ENCODE results near the gene ORAI2. TPM values are rescaled to one million over a fixed set of nuclear protein-coding genes. Genes with fewer than 3 reads are reported as not detected.

Gene ORAI2
- total and polyA plus RNA-seq, 2 of the 4 experiments (the other 2 are of a cell fraction): 52.0 to 58.3 TPM

DNA sequence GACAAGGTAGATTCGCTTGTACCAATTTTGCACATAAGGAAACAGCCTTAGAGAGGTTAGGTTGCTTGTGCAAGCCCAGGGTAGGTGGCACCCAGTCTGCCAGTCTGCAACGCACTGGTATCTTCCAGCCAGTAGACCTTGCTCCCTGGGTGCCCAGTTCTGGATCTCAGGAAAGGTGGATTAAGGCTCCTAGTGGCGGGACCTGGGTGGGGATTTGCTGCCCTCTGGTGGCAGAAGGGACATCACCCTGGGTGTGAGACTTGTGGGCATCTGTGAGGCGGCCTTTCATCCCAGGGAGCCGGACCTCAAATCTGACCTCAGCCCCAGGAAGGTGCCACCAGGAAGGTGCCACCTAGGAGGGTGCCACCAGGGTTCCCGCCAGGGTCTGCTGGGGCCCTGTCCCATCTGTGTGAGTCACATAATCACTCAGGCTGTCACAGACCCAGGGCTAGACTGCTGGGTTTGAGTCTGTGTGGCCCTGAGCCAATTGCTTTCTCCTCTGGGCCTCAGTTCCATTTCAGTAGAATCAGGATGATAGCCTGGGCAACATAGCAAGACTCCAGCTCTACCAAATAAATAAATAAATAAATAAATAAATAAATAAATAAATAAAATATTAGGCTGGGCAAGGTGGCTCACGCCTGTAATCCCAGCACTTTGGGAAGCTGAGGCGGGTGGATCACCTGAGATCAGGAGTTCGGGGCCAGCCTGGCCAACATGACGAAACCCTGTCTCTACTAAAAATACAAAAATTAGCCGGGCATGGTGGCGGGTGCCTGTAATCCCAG is 42.5 kb upstream of the ORAI2 start:
- peak overlapping the region; percentile 72 for H2AFZ ChIP-seq (replicated peaks; ENCODE audit: low read length, poor library complexity)
- H3K18ac ChIP-seq (ENCODE audit: low read depth, low read length): no peak overlapping the region
- H2AK9ac ChIP-seq (replicated peaks; ENCODE audit: low read depth, low read length, poor library complexity): peak overlapping the region; percentile 65
- intact Hi-C loops (cut with micrococcal nuclease) (loop anchor here (1.0 kb wide), 1 partner anchor 112 kb away; no protein-coding TSS in a partner anchor), dilution Hi-C loops (cut with HindIII; ENCODE audit: low sequenced_read_pairs, unreplicated experiment) (no loop called here), in situ Hi-C loops (cut with MboI; ENCODE audit: low sequenced_read_pairs) (loop anchor here (5.0 kb wide), 1 partner anchor 109 kb away; no protein-coding TSS in a partner anchor)
- ChIA-PET CTCF (no interaction called here), POLR2A (ENCODE audit: unreplicated experiment) (no interaction called here)
- H2BK120ac ChIP-seq (ENCODE audit: low read depth, low read length): no peak overlapping the region
- TF ChIP-seq SMC3 (IDR thresholded peaks at IDR 0.05; ENCODE audit: low read depth, low read length) (peak; percentile 84), NFE2L2 (IDR thresholded peaks at IDR 0.05; ENCODE audit: low read depth, low read length) (no peak), RAD21 (IDR thresholded peaks at IDR 0.05; ENCODE audit: low read length) (peak; percentile 81), MAZ (IDR thresholded peaks at IDR 0.05; ENCODE audit: borderline replicate concordance, low read depth, low read length) (peak; percentile 58; the same call in 1 of the 2 replicates), RFX5 (IDR thresholded peaks at IDR 0.05; ENCODE audit: low read depth, low read length) (no peak)
- TF ChIP-seq, protein P1, sequence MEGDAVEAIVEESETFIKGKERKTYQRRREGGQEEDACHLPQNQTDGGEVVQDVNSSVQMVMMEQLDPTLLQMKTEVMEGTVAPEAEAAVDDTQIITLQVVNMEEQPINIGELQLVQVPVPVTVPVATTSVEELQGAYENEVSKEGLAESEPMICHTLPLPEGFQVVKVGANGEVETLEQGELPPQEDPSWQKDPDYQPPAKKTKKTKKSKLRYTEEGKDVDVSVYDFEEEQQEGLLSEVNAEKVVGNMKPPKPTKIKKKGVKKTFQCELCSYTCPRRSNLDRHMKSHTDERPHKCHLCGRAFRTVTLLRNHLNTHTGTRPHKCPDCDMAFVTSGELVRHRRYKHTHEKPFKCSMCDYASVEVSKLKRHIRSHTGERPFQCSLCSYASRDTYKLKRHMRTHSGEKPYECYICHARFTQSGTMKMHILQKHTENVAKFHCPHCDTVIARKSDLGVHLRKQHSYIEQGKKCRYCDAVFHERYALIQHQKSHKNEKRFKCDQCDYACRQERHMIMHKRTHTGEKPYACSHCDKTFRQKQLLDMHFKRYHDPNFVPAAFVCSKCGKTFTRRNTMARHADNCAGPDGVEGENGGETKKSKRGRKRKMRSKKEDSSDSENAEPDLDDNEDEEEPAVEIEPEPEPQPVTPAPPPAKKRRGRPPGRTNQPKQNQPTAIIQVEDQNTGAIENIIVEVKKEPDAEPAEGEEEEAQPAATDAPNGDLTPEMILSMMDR (conservative IDR thresholded peaks at IDR 0.05; ENCODE audit: low read depth, low read length): peak; percentile 84
- H2AK5ac ChIP-seq (ENCODE audit: low read depth, low read length): no peak overlapping the region
- H2BK5ac ChIP-seq (ENCODE audit: low read depth, low read length, poor library complexity, severe bottlenecking): no peak overlapping the region
- H3K79me1 ChIP-seq (ENCODE audit: low read depth in 1 of 2, low read length in 2 of 2): peaks cover 4 to 24% of the 10 kb centered on the region in 2 experiments; a peak in 2 of 4 replicates
- no peak overlapping the region for H3K27ac ChIP-seq (ENCODE audit: insufficient read depth, low read length)
- DNase-seq (peak; percentile 66), ATAC-seq (ENCODE audit: low read depth) (peak; percentile 86)
- H3K9me1 ChIP-seq (ENCODE audit: insufficient read depth, low read length): no peaks in the 10 kb centered on the region
- WGBS, 2 experiments (ENCODE audit: extremely low coverage in 2 of 2, insufficient read length in 1 of 2): 13% methylated on average over 3 of the region's 12 CpGs; no CpG with 5 or more reads in 1 of the 2 experiments
- no peaks in the 10 kb centered on the region for H3K27me3 ChIP-seq (ENCODE audit: control insufficient read depth, insufficient read depth, low read length)
- H3K14ac ChIP-seq (replicated peaks; ENCODE audit: low read depth, low read length): no peak overlapping the region
- H3K9me3 ChIP-seq (ENCODE audit: control insufficient read depth, insufficient read depth, low read length): no peaks in the 10 kb centered on the region
- no peaks in the 10 kb centered on the region for H3K4me1 ChIP-seq (ENCODE audit: control insufficient read depth, insufficient read depth, low read length)
- H4K8ac ChIP-seq (ENCODE audit: low read depth in 2 of 2, low read length in 2 of 2): no peak overlapping the region
- H3K4me2 ChIP-seq (ENCODE audit: low read depth, low read length): no peak overlapping the region
- H2BK20ac ChIP-seq (ENCODE audit: low read depth, low read length): no peak overlapping the region
- peaks cover 21% of the 10 kb centered on the region for H3K36me3 ChIP-seq (ENCODE audit: control insufficient read depth, insufficient read depth, low read length)
- no peak overlapping the region for H3K23ac ChIP-seq (ENCODE audit: low read depth, low read length)
- no TSS peak for BruUV-seq (replicated peaks)
- H3K9ac ChIP-seq (ENCODE audit: low read depth, low read length): no peak overlapping the region
- H4K20me1 ChIP-seq (ENCODE audit: insufficient read depth, low read length): peaks cover 6% of the 10 kb centered on the region
- H3K4me3 ChIP-seq (ENCODE audit: insufficient read depth, low read depth, low read length): no peak overlapping the region
- H4K5ac ChIP-seq (ENCODE audit: low read depth, low read length): no peak overlapping the region
- H3K4ac ChIP-seq (ENCODE audit: low read depth, low read length): no peak overlapping the region
- H4K91ac ChIP-seq (ENCODE audit: insufficient read depth, low read depth, low read length): no peak overlapping the region
- no peak overlapping the region for H3K56ac ChIP-seq (ENCODE audit: extremely low read depth, insufficient read depth, low read length)
- H2BK15ac ChIP-seq (ENCODE audit: low read depth, low read length): no peak overlapping the region

All from IMR-90 (cell line).